Measurements from ENCODE around the gene FTCD. TPM values are rescaled to one million over a fixed set of nuclear protein-coding genes. Genes with fewer than 3 reads are reported as not detected.
"Not testable (repeated sequence)": the region's sequence is repeated elsewhere in the genome, so short reads cannot be mapped to it uniquely, and the experiment has no call there.

FTCD gene
- total RNA-seq (1 to 10 TPM in 1 of 7 donors, under 1 TPM in 1, not detected in 5; 0.81 to 1.7 TPM), polyA plus RNA-seq (1 to 10 TPM in 1 of 3 donors, under 1 TPM in 2; 0.35 to 2.8 (median 0.38) TPM)
- long read RNA-seq, donor 1: 0 reads
- long read RNA-seq, donor 2: 0 reads

- intact Hi-C loops (cut with DNase I; ENCODE audit: low total_unique reads): no loop called here
- DNase-seq: no peak
- TF ChIP-seq CTCF (IDR thresholded peaks at IDR 0.05 in 8 of 11, conservative IDR thresholded peaks at IDR 0.05 in 3 of 11) (no peak), POLR2A (IDR thresholded peaks at IDR 0.05) (no peak), POLR2AphosphoS5 (IDR thresholded peaks at IDR 0.05) (no peak)
- peaks cover 0 to 12% (median 6%) of the 10 kb centered on the region in 6 donors for H3K4me1 ChIP-seq
- 85 to 93% (median 92%) methylated on average over 22 to 34 of the region's 34 CpGs for WGBS, 5 donors
- peaks cover 0 to 9% (median 0%) of the 10 kb centered on the region in 6 donors for H3K36me3 ChIP-seq
- no peak within 1 kb of the TSS for H3K27ac ChIP-seq
- H3K4me3 ChIP-seq: no peak within 1 kb of the TSS
- no peaks in the 10 kb centered on the region for H3K9me3 ChIP-seq
- peaks cover 0 to 21% (median 0%) of the 10 kb centered on the region in 7 donors for H3K27me3 ChIP-seq (replicated peaks in 1 of 7)
Observed at GRCh38 chr21:46155514-46156377, at the start of gene FTCD. Gene FTCD, minus strand, starts transcription at chr21:46155579. Its CDS starts 56 bp downstream, at chr21:46155523.

GRCh38 chr21:46205166-46205565 is 49.8 kb upstream of the FTCD start:
- peak; percentile 43 for DNase-seq
- TF ChIP-seq CTCF (IDR thresholded peaks at IDR 0.05 in 8 of 11, conservative IDR thresholded peaks at IDR 0.05 in 3 of 11): no peak
- no peak for TF ChIP-seq POLR2A (IDR thresholded peaks at IDR 0.05)
- no peak for TF ChIP-seq POLR2AphosphoS5 (IDR thresholded peaks at IDR 0.05)
- no peaks in the 10 kb centered on the region for H3K9me3 ChIP-seq
- H3K27me3 ChIP-seq (replicated peaks in 1 of 7): no peaks in the 10 kb centered on the region
- H3K4me3 ChIP-seq: no peak overlapping the region
- no peaks in the 10 kb centered on the region for H3K4me1 ChIP-seq
- intact Hi-C loops (cut with DNase I; ENCODE audit: low total_unique reads): no loop called here
- 87 to 92% (median 91%) methylated on average over 18 of the region's 18 CpGs for WGBS, 5 donors
- peaks cover 0 to 83% (median 51%) of the 10 kb centered on the region in 6 donors for H3K36me3 ChIP-seq
- H3K27ac ChIP-seq: no peak overlapping the region

GRCh38 chr21:46203203-46203600 is 47.8 kb upstream of the FTCD start:
- H3K27me3 ChIP-seq (replicated peaks in 1 of 7): no peaks in the 10 kb centered on the region
- peak overlapping the region in 1 of 8 donors; percentile 4 for H3K27ac ChIP-seq
- intact Hi-C loops (cut with DNase I; ENCODE audit: low total_unique reads): no loop called here
- H3K9me3 ChIP-seq: no peaks in the 10 kb centered on the region
- H3K36me3 ChIP-seq: peaks cover 0 to 80% (median 48%) of the 10 kb centered on the region in 6 donors
- H3K4me3 ChIP-seq: no peak overlapping the region
- no peaks in the 10 kb centered on the region for H3K4me1 ChIP-seq
- 93 to 98% (median 96%) methylated on average over 8 of the region's 8 CpGs for WGBS, 5 donors
- TF ChIP-seq POLR2A (IDR thresholded peaks at IDR 0.05) (no peak), POLR2AphosphoS5 (IDR thresholded peaks at IDR 0.05) (no peak), CTCF (IDR thresholded peaks at IDR 0.05 in 8 of 11, conservative IDR thresholded peaks at IDR 0.05 in 3 of 11) (no peak)
- no peak for DNase-seq

- Histone ChIP-seq H3K27me3 (replicated peaks in 1 of 7) (no peaks in the 10 kb centered on the region), H3K27ac (peak overlapping the region in 1 of 8 donors; percentile 4), H3K4me3 (no peak overlapping the region), H3K36me3 (peaks cover 0 to 75% (median 46%) of the 10 kb centered on the region in 6 donors), H3K9me3 (no peaks in the 10 kb centered on the region), H3K4me1 (no peaks in the 10 kb centered on the region)
- TF ChIP-seq POLR2A (IDR thresholded peaks at IDR 0.05) (no peak), CTCF (IDR thresholded peaks at IDR 0.05 in 8 of 11, conservative IDR thresholded peaks at IDR 0.05 in 3 of 11) (no peak), POLR2AphosphoS5 (IDR thresholded peaks at IDR 0.05) (no peak)
- WGBS, 5 donors: 82 to 94% (median 87%) methylated on average over 6 of the region's 6 CpGs
- peak; percentile 50 for DNase-seq
- intact Hi-C loops (cut with DNase I; ENCODE audit: low total_unique reads): no loop called here
Observed at GRCh38 chr21:46202592-46203202, 47.3 kb upstream of the FTCD start.

- H3K9me3 ChIP-seq; H3K27me3 ChIP-seq (replicated peaks in 1 of 7); DNase-seq; H3K4me3 ChIP-seq; intact Hi-C loops (cut with DNase I; ENCODE audit: low total_unique reads); H3K4me1 ChIP-seq; H3K27ac ChIP-seq: not testable (repeated sequence)
- WGBS, 5 donors: 90 to 98% (median 94%) methylated on average over 2 to 3 of the region's 8 CpGs
- peaks cover 0 to 74% (median 41%) of the 10 kb centered on the region in 6 donors for H3K36me3 ChIP-seq
Observed at GRCh38 chr21:46200877-46201803, 45.8 kb upstream of the FTCD start.
